A549 (cell line): Measurements from ENCODE around the gene COL8A1. TPM values are rescaled to one million over a fixed set of nuclear protein-coding genes. Genes with fewer than 3 reads are reported as not detected.

ENCODE experiments used
- ATAC-seq, 2 experiments: fragments of 200-7000 bp in 1 of 2; fragments of >200 bp in 1 of 2; cut with Nextera tagmentation in 1 of 2; cut with Tn5 transposase in 1 of 2; 3 replicates each; pipeline versions ENCODE4 v1.8.0 to v1.9.1; 2018 to 2020; ENCODE audit warnings: mild to moderate bottlenecking in 1 of 2, moderate library complexity in 1 of 2
- CTCF ChIA-PET: fragments of 300-600 bp; sonication (Branson Sonifier 250); formaldehyde crosslinking; extraction: SDS; loops from one replicate; lab custom pipeline; 2021; ENCODE audit warnings: antibody characterized with exemption, inconsistent platforms; lab: Yijun Ruan, JAX
- POLR2A ChIA-PET: fragments of 350-600 bp; formaldehyde crosslinking; extraction: SDS; loops from one replicate; lab custom pipeline; 2021; ENCODE audit warnings: antibody characterized with exemption, inconsistent platforms; lab: Yijun Ruan, JAX
- DNase-seq, 2 experiments: peaks; one replicate each; pipeline versions ENCODE4 v3.0.0 to v3.0.0-alpha.2; 2011 to 2016; ENCODE audit warnings: low read depth in 1 of 2, low spot score in 1 of 2
- FAIRE-seq: peaks from 2 replicates; lab custom pipeline; 2011; peaks lifted over from hg19 to GRCh38; lab: Jason Lieb, UNC
- H3K27ac ChIP-seq, 2 experiments: fragments of >200 bp; sonication (Bioruptor Twin); formaldehyde crosslinking; 3 replicates each; pipeline ENCODE4 v1.5.1; 2016 to 2017
- H3K4me1 ChIP-seq: fragments of >200 bp; sonication (Bioruptor Twin); formaldehyde crosslinking; 3 replicates; pipeline ENCODE4 v1.6.1; 2016
- H3K4me2 ChIP-seq: fragments of >200 bp; sonication (Bioruptor Twin); formaldehyde crosslinking; 3 replicates; pipeline ENCODE4 v1.6.1; 2016
- H3K4me3 ChIP-seq: fragments of >200 bp; sonication (Bioruptor Twin); formaldehyde crosslinking; 3 replicates; pipeline ENCODE4 v1.5.1; 2016
- H3K9me3 ChIP-seq: fragments of >200 bp; sonication (Bioruptor Twin); formaldehyde crosslinking; 3 replicates; pipeline ENCODE4 v1.6.1; 2016
- CBX2 ChIP-seq: fragments of 200-600 bp; sonication (generic); IDR thresholded peaks from 2 replicates; pipeline ENCODE4 v1.6.1; 2016; ENCODE audit warnings: low read depth, mild to moderate bottlenecking, borderline replicate concordance
- CBX8 ChIP-seq: fragments of 200-600 bp; sonication (generic); IDR thresholded peaks from 2 replicates; pipeline ENCODE4 v1.6.1; 2016
- CHD4 ChIP-seq: fragments of 200-600 bp; sonication (generic); IDR thresholded peaks from 2 replicates; pipeline ENCODE4 v1.6.1; 2016; ENCODE audit warnings: antibody characterized with exemption, mild to moderate bottlenecking, borderline replicate concordance
- E2F6 ChIP-seq: IDR thresholded peaks from 2 replicates; pipeline ENCODE4 v1.6.1; 2012; ENCODE audit warnings: low read depth, borderline replicate concordance
- EHF ChIP-seq: fragments of 250-450 bp; sonication (Bioruptor Pico); IDR thresholded peaks from 2 replicates; pipeline ENCODE4 v1.5.0; 2020; ENCODE audit warnings: mild to moderate bottlenecking
- ELK1 ChIP-seq: fragments of 150-350 bp; IDR thresholded peaks from 2 replicates; pipeline ENCODE4 v1.6.1; 2014; ENCODE audit warnings: low read depth, mild to moderate bottlenecking, low read length
- ESRRA ChIP-seq: fragments of 150-350 bp; IDR thresholded peaks from 2 replicates; pipeline ENCODE4 v1.6.1; 2014; ENCODE audit warnings: mild to moderate bottlenecking, low read length, borderline replicate concordance
- FOXS1 ChIP-seq: fragments of 250-450 bp; sonication (Bioruptor Pico); IDR thresholded peaks from 2 replicates; pipeline ENCODE4 v1.5.0; 2020; ENCODE audit warnings: mild to moderate bottlenecking, moderate library complexity
- HMGXB4 ChIP-seq: fragments of 250-450 bp; sonication (Bioruptor Pico); IDR thresholded peaks from 2 replicates; pipeline ENCODE4 v1.5.0; 2021; ENCODE audit warnings: mild to moderate bottlenecking, moderate library complexity, borderline replicate concordance
- HOXB5 ChIP-seq: fragments of 250-450 bp; sonication (Bioruptor Pico); IDR thresholded peaks from 2 replicates; pipeline ENCODE4 v1.5.0; 2020; ENCODE audit warnings: mild to moderate bottlenecking, moderate library complexity
- JUNB ChIP-seq: fragments of >200 bp; sonication (Bioruptor Twin); formaldehyde crosslinking; IDR thresholded peaks from 2 replicates; pipeline ENCODE4 v1.6.1; 2016
- KDM1A ChIP-seq: fragments of 200-600 bp; sonication (generic); IDR thresholded peaks from 2 replicates; pipeline ENCODE4 v1.6.1; 2016; ENCODE audit warnings: low read depth, mild to moderate bottlenecking
- MAX ChIP-seq: IDR thresholded peaks from 2 replicates; pipeline ENCODE4 v1.6.1; 2012
- MAZ ChIP-seq: fragments of 150-350 bp; IDR thresholded peaks from 2 replicates; pipeline ENCODE4 v1.6.1; 2014; ENCODE audit warnings: antibody characterized with exemption, low read depth, low read length, borderline replicate concordance
- NPAS2 ChIP-seq: fragments of 250-450 bp; sonication (Bioruptor Pico); IDR thresholded peaks from 2 replicates; pipeline ENCODE4 v1.8.0; 2022; ENCODE audit warnings: mild to moderate bottlenecking, moderate library complexity, borderline replicate concordance
- PBX3 ChIP-seq: IDR thresholded peaks from 2 replicates; pipeline ENCODE4 v1.6.1; 2012
- RAD21 ChIP-seq, 2 experiments: fragments of >200 bp in 1 of 2; sonication (Bioruptor Twin) in 1 of 2; formaldehyde crosslinking in 1 of 2; IDR thresholded peaks in 1 of 2; conservative IDR thresholded peaks in 1 of 2; 2 replicates in 1 of 2; 3 replicates in 1 of 2; pipeline ENCODE4 v1.6.1; 2012 to 2018; ENCODE audit warnings: inconsistent platforms in 1 of 2
- RARB ChIP-seq: fragments of 250-450 bp; sonication (Bioruptor Pico); IDR thresholded peaks from 2 replicates; pipeline ENCODE4 v1.8.0; 2021; ENCODE audit warnings: mild to moderate bottlenecking, moderate library complexity
- RCOR1 ChIP-seq: fragments of 150-350 bp; IDR thresholded peaks from 2 replicates; pipeline ENCODE4 v1.6.1; 2014; ENCODE audit warnings: antibody characterized with exemption, low read length, low read depth
- REST ChIP-seq: fragments of 200-600 bp; sonication (generic); IDR thresholded peaks from 2 replicates; pipeline ENCODE4 v1.6.1; 2016; ENCODE audit warnings: antibody characterized with exemption, mild to moderate bottlenecking, moderate library complexity
- RNF2 ChIP-seq: fragments of 200-600 bp; sonication (generic); IDR thresholded peaks from 2 replicates; pipeline ENCODE4 v1.6.1; 2016; ENCODE audit warnings: low read depth, mild to moderate bottlenecking, antibody characterized with exemption, moderate library complexity, borderline replicate concordance
- SMC3 ChIP-seq: fragments of >200 bp; sonication (Bioruptor Twin); formaldehyde crosslinking; IDR thresholded peaks from 3 replicates; pipeline ENCODE4 v1.6.1; 2018; ENCODE audit warnings: inconsistent platforms
- TP53 ChIP-seq: fragments of 250-450 bp; sonication (Bioruptor Pico); IDR thresholded peaks from 2 replicates; pipeline ENCODE4 v1.5.0; 2021; ENCODE audit warnings: mild to moderate bottlenecking, moderate library complexity
- ZC3H11A ChIP-seq: fragments of 450-650 bp; IDR thresholded peaks from 2 replicates; pipeline ENCODE4 v1.6.1; 2014; ENCODE audit warnings: antibody characterized with exemption, mild to moderate bottlenecking
- ZFP36 ChIP-seq: fragments of 450-650 bp; IDR thresholded peaks from 2 replicates; pipeline ENCODE4 v1.6.1; 2014; ENCODE audit warnings: borderline replicate concordance; ENCODE audit not compliant: partially characterized antibody
- ZNF302 ChIP-seq: fragments of 250-450 bp; sonication (Bioruptor Pico); IDR thresholded peaks from 2 replicates; pipeline ENCODE4 v1.9.0; 2021; ENCODE audit warnings: inconsistent platforms, mild to moderate bottlenecking, moderate library complexity
- WGBS: methylation state at CpG from one replicate; pipeline ENCODE4 v1.1.6; 2017; ENCODE audit errors: missing lambda C conversion rate; 5-methylcytosine and 5-hydroxymethylcytosine counted together
- polyA plus RNA-seq, 4 experiments: library from polyadenylated mRNA; depleted of rRNA in 3 of 4; stranded (reverse); fragments of >200 nt; fragmentation: RNase III in 1 of 4; extraction: RNeasy Plus Mini Kit Qiagen cat#74134 plus additional on column Dnase treatment in 1 of 4; gene quantifications; 2 replicates in 3 of 4; 3 replicates in 1 of 4; pipeline ENCODE4 v1.2.3, GENCODE V29; 2011 to 2017

Gene COL8A1
- polyA plus RNA-seq, 2 of the 4 experiments (the other 2 are of a cell fraction) = not detected

GRCh38 chr3:99634881-99635280 lies 3.5 kb upstream of the COL8A1 start:
- Histone ChIP-seq H3K27ac (no peak overlapping the region), H3K4me2 (no peak overlapping the region), H3K4me3 (no peak overlapping the region), H3K4me1 (peaks cover 11% of the 10 kb centered on the region; the same call in 1 of the 3 replicates), H3K9me3 (no peaks in the 10 kb centered on the region)
- ATAC-seq (no peak), FAIRE-seq (no peak), DNase-seq (no peak)
- ChIA-PET CTCF (no interaction called here), POLR2A (no interaction called here)
- 57% methylated on average over 1 of the region's 1 CpG for WGBS
- TF ChIP-seq FOXS1 (CRISPR knock-in tag) (no peak), JUNB (no peak), HMGXB4 (CRISPR knock-in tag) (no peak), RAD21 (conservative IDR thresholded peaks at IDR 0.05 in 1 of 2, IDR thresholded peaks at IDR 0.05 in 1 of 2) (no peak), ZC3H11A (no peak), TP53 (CRISPR knock-in tag) (no peak), RNF2 (no peak), MAZ (no peak), ESRRA (no peak)

GRCh38 chr3:99635348-99635747 lies 3.0 kb upstream of the COL8A1 start:
- CTCF ChIA-PET = no interaction called here
- no peak overlapping the region for H3K4me2 ChIP-seq
- POLR2A ChIA-PET = no interaction called here

More at GRCh38 chr3:99635348-99635747, 3.0 kb upstream of the COL8A1 start:
- no peak overlapping the region for H3K27ac ChIP-seq
- 76% methylated on average over 1 of the region's 1 CpG for WGBS
- FAIRE-seq = no peak
- no peaks in the 10 kb centered on the region for H3K9me3 ChIP-seq
- no peak for TF ChIP-seq ZNF302 (CRISPR knock-in tag)
- no peak for TF ChIP-seq ZFP36
- no peak for TF ChIP-seq HOXB5
- TF ChIP-seq HMGXB4 (CRISPR knock-in tag) = no peak
- no peak for TF ChIP-seq MAZ
- TF ChIP-seq EHF (CRISPR knock-in tag) = no peak
- no peak for TF ChIP-seq CBX2
- TF ChIP-seq KDM1A = no peak
- no peak for TF ChIP-seq ELK1
- TF ChIP-seq CHD4 = no peak
- TF ChIP-seq RARB (CRISPR knock-in tag) = no peak
- TF ChIP-seq MAX = no peak
- no peak for TF ChIP-seq PBX3
- no peak for TF ChIP-seq NPAS2
- TF ChIP-seq RCOR1 = no peak
- no peak for TF ChIP-seq RNF2
- TF ChIP-seq REST = no peak
- TF ChIP-seq SMC3 = no peak
- TF ChIP-seq CBX8 = no peak
- no peak for TF ChIP-seq E2F6
- ATAC-seq = no peak
- peaks cover 11% of the 10 kb centered on the region; the same call in 1 of the 3 replicates for H3K4me1 ChIP-seq
- no peak overlapping the region for H3K4me3 ChIP-seq
- DNase-seq = no peak
